ENCODE data around the gene MAN1B1.
"Not testable (repeated sequence)": the region's sequence is repeated elsewhere in the genome, so short reads cannot be mapped to it uniquely, and the experiment has no call there.

MAN1B1 gene

DNA sequence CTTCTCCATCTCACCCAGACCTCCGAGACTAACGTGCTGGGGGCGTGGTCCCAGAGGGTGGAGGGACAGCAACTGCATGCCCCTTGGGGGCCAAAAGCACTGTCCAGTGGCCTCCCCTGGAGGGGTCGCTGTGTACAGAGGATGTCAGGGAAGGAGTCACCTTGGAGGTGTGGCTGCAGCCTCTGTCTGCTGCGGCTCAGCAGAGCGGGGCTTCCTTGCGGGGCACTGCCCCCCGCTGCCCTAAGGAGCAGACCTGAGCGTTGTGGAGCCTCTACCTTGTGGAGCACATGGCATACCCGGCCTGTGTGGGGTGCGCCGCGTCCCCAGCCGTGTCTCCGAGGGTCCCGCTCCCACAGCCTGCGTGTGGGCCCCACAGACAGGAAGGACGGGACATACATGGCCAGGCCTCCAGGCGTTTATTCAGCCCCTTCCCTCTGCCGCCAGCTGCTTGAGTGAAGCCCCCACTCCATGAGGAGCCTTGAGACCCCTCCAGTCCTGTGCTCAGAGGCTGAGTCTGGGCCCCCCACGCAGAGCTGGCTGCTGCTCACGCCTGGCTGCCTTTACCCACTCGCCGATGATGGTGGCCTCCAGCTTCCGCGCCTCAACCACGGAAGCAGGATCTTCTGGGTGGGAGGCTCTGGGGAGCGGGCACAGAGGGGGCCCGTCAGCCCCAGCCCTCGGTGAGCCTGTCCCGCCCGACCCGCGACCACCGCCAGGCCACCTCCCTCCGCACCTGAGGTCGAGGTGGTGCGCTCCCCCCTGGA is 23.5 kb downstream of the MAN1B1 start:
- no peak for DNase-seq (ENCODE audit: low read depth in 2 of 2)

DNA sequence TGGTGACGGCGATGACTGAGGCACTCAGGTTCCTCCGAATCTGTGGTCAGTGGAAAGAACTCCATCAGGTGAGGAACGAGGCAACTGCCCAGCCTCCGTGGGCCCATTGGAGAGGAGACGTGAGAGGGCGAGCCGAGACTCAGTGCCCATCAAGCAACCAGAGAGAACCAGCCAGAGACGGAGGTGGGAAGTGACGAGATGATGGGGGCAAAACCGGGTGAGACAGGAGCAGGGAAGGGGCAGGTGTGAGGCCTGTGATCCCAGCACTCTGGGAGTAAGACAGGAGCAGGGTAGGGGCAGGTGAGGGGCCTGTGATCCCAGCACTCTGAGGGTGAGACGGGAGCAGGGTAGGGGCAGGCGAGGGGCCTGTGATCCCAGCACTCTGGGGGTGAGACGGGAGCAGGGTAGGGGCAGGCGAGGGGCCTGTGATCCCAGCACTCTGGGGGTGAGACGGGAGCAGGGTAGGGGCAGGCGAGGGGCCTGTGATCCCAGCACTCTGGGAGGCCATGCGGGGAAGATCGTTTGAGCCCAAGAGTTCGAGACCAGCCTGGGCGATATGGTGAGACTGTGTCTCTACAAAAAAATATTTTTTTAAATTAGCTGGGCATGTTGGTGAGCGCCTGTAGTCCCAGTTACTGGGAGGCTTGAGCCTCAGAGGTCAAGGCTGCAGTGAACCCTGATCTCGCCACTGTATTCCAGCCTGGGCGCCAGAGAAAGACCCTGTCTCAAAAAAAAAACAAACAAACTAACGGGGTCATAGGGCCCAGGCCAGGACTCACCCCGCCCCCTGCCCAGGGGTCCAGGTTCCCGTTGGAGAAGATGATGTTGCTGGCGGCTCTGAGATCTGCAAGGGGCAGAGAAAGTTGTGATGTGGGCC is 24.4 kb downstream of the MAN1B1 start:
- no peak for DNase-seq (ENCODE audit: low read depth in 2 of 2)

DNA sequence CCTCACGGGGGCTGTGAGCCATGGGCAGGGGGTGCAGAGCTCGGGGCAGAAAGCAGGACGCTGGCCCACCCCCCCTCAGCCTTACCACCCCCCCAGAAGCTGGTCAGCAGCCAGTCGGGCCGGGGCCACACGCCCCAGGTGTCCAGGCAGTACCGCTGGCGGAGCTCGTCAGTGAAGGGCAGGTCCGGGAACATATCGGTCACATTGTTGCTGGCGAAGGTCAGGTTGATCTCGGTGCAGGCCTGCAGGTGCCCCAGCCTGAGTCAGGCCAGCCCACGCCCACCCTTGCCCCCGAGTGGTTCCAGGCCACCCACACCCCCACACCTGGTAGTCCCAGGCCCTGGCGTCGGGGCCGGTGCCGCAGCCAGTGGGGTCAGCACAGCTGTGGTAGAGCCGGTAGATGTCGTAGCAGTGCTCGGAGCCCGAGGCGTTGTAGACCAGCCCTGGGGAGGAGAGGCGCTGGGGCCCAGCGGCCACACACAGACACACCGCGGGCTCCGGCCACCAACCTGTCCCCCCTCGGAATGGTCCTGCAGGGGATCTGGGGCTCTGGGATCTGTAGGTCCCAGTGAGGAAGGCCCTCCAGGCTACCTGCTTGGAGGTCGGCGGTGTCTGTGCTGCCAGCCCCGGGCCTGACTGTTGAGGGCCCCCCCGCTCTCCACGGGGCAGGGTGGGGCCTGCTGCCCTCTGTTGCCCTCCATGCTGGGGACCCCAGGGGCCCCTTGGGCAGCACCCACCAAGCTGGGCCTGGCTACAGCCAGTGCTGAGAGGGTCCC is 25.2 kb downstream of the MAN1B1 start:
- DNase-seq (ENCODE audit: low read depth in 2 of 2): no peak

DNA sequence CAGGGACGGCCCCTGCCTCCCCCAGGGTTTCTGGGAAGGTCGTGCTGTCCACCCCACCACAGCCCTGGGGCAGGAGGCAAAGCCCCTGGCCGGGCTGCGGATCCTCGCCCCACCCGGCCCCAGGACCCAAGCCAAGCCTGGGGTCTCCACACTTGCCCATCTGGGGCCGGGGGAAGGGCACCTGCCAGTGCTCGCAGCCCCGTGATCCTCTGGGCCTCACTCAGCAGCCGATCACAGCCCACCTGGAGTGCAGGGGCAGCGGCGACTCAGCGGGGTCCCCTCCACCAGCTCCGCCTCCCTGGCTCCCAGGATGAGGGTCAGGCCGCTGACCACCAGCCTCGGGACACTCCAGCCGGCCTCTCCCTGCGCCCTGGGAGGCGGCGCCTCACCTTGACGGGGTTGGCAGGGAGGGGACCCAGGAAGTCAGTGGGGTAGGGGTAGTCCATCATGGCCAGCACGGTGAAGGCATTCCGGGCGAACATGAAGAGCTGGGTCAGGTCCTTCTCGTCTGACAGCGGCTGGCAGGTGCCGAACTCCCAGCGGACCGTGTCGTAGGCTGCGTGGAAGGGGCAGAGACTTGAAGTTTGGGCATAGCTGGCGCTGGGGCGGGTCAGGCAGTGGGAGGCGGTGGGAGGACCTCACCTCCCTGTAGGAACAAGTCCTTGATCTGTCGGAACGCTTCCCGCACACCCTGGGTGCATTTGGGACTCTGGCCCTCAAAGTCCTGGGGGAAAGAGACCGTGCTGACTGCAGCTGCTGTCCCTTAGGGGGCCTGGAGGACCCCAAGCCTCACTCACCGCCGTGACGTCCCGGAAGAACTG is 26.0 kb downstream of the MAN1B1 start:
- no peak for DNase-seq (ENCODE audit: low read depth in 2 of 2)

DNA sequence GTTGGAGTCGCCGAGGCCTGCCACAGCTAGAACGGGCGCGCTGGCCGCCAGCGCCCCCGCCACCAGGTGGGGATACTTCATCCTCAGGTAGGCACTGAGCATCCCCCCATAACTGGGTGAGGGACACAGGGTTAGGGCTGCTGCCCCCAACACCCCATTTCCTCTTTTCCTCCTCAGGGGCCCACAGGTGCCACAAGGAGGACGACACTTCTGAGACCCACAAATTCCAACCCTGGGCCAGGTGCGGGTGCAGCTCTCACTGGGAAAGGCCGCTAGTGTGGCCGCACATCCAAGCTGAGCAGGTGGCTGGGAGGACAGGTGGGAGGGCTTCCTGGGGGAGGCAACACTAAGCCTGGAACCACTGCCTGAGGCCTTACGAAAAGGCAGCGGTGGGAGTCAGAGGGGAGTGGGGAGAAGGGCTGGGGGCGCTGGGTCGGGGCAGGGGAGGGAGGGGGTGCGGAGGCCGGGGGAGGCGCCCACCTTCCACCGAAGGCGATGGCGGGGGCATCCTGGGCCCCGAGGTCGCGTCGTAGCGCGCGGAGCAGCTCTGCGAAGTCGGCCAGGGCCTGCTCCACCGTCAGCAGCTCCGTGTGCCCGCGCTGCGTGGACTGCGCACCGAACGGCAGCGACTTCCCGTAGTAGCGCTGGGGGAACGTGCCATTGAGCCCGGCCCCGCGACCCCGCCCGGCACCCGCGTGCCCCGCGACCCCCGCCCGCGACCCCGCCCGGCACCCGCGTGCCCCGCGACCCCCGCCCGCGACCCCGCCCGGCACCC is 26.8 kb downstream of the MAN1B1 start:
- no peak for DNase-seq (ENCODE audit: low read depth in 2 of 2)

DNA sequence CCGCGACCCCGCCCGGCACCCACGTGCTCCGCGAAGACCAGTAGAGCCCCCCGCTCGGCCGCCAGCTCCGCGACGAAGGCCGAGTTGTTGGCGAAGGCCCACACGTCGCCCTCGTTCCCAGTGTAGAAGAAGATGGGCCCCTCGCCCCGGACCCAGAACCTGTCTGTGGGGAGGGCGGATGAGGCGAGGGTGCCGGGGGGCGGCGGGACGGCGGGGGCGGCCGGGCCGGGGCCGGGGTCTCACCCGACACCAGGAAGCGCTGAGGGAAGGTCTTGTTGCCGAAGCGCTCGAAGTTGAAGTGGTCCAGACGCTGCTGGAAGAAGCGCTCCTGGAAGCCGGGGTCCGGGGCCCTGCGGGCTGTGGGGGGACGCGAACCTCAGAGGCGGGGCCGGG is 27.4 kb downstream of the MAN1B1 start:
- DNase-seq (ENCODE audit: low read depth in 2 of 2): no peak

DNA sequence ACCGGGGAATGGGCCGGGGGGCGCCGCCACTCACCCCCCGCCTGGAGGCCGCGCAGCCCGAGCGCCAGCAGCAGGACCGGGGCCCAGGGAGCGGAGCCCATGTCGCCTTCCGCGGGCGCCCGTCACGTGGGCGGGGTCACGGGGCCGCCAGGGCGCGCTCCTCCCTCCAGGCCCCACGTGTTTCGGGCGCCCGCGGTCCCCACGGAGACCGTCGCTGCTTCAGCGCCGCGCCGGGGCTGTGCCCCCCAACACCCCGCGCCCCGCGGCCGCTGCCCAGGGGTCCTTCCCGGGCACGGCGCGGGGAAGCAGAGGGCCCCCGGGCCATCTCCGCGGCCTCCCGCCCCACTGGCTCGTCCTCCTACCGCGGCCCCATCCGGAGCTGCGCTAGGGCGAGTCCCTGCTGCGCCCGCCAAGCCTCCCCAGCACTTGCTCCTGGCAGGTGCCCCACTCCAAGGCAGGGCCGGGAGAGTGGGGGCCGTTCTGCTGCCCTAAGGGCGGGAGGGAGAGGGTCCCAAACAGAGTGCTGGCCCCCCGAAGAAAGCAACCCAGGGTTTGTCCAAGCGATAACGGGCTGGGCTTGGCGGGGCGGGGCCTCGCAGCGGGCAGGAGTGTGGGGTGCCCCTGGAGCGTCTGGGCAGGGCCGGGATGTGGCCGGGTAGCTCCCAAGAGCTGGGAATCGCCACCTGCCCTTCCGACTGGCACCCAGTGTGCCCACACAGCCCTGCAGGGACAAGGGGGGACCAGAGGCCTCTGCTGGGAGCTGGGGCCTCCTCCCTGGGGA is 28.0 kb downstream of the MAN1B1 start, which contains the start of gene DPP7:
Gene DPP7 (minus strand): TSS at position 121 of the 781 bp plus-strand sequence. CDS start 20 bp downstream, at position 101.
- DNase-seq (ENCODE audit: low read depth in 2 of 2): peak; percentile 50 to 63

DNA sequence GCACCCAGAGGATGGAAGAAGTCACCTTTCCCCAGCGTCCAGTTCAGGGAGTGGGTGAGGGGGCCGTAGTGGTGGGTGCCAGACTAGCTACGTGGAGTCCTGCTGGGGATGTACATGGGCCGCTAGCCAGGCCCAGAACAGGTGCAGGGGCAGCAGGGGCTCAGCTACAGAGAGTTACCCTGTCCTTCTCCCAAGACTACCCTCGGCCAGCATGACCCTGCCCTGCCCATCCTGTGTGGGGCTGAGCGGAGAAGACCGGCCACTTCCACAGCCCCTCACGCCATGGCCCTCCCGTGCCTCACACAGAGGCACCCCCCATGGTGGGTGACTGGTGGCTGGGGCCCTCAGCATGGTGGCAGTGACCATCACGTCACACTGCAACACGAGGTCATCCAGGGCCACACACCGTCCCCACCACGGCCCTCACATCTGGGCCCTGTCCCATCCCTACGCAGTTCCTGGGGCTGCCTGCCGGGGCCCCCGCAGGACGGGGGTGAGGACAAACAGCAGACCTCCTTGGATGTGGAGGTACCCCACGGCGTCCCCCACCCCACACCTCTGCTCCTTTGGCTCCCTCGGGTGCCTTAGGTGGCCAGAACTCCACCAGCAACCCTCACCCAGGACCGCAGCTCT is 28.7 kb downstream of the MAN1B1 start:
- DNase-seq (ENCODE audit: low read depth in 2 of 2): no peak

DNA sequence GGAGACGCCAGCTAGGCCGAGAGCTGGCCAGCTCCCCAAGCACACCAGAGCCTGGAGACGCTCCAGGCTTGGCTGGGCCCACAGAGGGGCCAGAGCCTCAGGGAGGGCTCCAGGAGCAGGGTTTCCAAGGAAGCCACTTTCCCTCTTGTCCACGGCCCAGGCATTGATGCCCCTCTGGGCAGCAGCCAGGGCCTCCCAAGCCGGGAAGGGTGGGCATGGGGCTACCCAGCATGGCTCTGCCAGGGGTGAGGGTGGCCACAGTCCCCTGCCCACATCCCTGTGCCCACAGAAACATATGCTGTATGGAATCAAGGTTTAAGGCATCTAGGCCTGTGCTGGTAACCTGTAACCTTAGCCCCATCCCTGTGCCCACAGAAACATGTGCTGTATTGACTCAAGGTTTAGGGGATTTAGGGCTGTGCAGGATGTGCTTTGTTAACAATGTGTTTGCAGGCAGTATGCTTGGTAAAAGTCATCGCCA is 29.3 kb downstream of the MAN1B1 start:
- no peak for DNase-seq (ENCODE audit: low read depth in 2 of 2)

DNA sequence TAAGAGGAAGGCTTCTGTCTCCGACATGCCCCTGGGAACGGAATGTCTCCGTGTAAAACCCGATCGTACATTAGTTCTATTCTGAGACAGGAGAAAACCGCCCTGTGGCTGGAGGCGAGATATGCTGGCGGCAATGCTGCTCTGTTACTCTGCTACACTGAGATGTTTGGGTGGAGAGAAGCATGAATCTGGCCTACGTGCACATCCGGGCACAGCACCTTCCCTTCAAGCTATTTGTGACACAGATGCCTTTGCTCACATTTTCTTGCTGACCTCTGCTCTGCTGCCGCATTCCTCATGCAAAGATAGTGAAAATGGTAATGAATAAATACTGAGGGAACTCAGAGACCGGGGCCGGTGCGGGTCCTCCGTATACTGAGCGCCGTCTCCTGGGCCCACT is 29.9 kb downstream of the MAN1B1 start:
- DNase-seq (ENCODE audit: low read depth in 2 of 2): no peak

DNA sequence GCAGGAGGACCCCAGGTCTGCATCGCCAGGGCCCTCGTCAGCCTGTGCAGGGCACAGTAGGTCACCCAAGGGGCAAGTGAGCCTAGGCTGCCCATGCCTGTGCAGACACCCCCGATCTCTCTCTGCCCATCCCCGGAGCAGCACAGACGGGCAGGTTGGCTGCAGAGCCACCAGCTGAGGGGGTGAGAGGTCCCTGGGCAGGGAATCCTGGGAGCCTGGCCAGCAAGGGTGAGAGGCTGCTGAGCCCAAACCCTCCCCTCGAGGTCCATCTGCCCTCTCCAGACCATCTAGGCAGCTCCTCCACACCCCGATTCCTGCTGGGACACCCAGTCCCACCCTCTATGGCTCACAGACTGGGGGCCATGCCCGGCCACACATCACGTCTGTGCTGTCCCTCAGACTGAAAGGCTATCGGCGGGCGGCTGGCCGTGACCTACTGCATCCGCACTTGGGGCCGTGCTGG is 30.5 kb downstream of the MAN1B1 start:
- DNase-seq (ENCODE audit: low read depth in 2 of 2): no peak

DNA sequence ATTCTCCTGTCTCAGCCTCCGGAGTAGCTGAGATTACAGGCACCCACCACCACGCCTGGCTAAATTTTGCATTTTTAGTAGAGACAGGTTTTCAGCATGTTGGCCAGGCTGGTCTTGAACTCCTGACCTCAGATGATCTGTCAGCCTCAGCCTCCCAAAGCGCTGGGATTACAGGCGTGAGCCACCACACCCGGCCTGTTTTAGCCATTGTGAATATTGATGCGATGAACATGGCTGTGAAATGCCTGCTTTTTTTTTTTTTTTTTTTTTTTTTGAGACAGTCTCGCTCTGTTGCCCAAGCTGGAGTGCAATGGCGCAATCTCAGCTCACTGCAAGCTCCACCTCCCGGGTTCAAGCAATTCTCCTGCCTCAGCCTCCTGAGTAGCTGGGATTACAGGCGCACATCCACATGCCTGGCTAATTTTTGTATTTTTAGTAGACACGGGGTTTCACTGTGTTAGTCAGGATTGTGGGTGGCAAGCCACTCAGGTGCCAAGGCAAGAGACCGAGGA is 31.4 kb downstream of the MAN1B1 start:
- not testable (repeated sequence) for DNase-seq (ENCODE audit: low read depth in 2 of 2)

DNA sequence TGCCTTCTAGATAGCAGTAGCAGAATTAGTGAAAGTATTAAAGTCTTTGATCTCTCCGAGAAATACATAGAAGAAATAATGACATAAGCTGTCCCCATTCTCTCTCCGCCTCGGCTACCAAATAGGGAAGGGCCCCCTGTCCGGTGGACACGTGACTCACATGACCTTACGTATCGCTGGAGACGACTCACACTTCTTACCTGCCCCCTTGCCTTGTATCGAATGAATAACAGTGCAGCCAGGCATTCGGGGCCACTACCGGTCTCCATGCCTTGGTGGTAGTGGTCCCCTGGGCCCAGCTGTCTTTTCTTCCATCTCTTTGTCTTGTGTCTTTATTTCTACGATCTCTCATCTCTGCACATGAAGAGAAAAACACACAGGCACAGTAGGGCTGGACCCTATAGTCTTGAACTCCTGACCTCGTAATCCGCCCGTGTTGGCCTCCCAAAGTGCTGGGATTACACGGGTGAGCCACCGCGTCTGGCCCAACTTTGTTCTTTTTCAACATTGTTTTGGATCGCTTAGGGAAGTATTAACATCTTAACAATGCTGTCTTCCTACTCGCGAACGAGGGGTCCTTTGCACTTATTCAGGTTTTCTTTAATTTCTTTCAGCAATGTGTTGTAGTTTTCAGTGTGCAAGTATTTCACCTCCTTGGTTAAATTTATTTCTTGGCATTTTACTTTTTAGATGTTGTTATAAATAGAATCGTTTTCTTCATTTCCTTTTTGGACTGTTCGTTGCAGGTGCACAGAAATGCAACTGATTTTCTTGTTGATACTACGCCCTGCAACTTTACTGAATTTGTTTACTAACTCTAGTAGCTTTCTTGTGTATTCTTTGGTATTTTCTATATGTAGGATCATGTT is 35.4 kb downstream of the MAN1B1 start:
- not testable (repeated sequence) for DNase-seq (ENCODE audit: low read depth in 2 of 2)

DNA sequence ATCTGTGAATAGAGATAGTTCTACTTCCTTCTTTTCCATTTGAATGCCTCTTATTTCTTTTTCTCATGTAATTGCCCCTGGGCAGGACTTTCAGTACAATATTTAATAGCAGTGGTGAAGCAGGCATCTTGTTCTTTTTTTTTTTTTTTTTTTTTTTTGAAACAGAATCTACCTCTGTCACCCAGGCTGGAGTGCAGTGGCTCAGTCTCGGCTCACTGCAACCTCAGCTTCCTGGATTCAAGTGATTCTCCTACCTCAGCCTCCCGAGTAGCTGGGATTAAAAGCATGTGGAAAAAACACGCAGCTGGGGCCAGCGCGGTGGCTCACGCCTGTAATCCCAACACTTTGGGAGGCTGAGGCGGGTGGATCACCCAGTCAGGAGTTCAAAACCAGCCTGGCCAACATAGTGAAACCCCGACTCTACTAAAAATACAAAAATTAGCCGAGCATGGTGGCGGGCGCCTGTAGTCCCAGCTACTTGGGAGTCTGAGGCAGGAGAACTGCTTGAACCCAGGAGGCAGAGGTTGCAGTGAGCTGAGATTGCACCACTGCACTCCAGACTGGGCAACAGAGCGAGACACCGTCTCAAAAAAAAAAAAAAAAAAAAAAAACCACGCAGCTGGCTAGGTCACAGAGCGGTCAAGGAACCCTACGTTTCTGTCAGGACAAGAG is 36.1 kb downstream of the MAN1B1 start:
- not testable (repeated sequence) for DNase-seq (ENCODE audit: low read depth in 2 of 2)

DNA sequence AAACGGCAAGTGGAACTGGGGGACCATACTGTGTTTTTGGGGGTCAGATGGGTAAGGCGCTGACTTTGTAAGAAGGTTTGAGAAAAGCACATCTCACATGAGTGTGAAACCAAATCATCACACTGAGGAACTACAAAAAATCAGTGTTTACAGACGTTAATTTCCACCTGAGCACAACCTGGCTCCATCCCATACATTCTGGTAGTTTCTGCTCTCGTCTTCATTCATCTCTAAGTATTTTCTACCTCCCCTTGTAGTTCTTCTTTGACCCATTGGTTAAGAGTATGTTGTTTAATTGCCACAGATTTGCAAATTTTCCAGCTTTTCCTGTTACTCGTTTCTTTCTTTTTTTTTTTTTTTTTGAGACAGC is 36.7 kb downstream of the MAN1B1 start:
- DNase-seq (ENCODE audit: low read depth in 2 of 2): no peak

DNA sequence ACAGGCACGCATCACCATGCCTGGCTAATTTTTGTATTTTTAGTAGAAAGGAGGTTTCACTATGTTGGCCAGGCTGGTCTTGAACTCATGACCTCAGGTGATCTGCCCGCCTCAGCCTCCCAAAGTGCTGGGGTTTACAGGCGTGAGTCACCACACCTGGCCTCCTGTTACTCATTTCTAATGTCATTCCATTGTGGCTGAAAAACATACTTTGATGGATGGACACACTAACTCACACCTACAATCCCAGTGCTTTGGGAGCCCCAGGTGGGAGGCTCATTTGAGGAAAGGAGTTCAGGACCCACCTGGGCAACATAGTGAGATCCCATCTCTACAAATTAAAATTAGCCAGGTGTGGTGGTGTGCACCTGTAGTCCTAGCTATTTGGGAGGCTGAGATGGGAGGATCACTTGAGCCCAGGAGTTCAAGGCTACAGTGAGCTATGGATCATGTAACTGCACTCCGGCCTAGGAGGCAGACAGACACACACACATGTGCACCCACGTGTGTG is 37.2 kb downstream of the MAN1B1 start:
- DNase-seq (ENCODE audit: low read depth in 2 of 2): not testable (repeated sequence)

DNA sequence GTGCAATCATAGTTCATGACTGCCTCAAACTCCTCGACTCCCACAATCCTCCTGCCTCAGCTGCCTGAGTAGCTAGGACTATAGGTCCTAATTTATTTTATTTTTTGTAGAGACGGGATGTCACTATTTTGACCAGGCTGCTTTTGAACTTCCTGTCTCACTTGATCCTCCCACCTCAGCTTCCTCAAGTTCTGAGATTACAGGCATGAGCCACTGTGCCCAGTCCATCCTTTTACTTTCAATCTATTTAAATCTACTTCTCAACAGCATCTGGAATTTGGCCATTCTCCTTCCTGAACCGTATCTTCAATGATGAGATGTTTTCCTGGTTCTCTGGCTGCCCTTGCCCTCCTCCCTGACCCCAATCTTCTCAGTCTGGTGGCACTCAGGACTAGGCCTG is 40.0 kb downstream of the MAN1B1 start:
- no peak for DNase-seq (ENCODE audit: low read depth in 2 of 2)

Data from stimulated activated CD4-positive, alpha-beta T cell treated with anti-CD3 and anti-CD28 coated beads, Interleukin-1b, Interleukin-23, amount 100 ng/mL, for 1 hour (primary cell).